HG02763 (cell line): ENCODE measurements around the gene KLHL29.

Experiments
- ATAC-seq: cut with Tn5 transposase; IDR thresholded peaks from one replicate; pipeline ENCODE4 v1.9.1; 2021; ENCODE audit warnings: mild to moderate bottlenecking, moderate library complexity; ENCODE audit not compliant: unreplicated experiment

Gene KLHL29

DNA sequence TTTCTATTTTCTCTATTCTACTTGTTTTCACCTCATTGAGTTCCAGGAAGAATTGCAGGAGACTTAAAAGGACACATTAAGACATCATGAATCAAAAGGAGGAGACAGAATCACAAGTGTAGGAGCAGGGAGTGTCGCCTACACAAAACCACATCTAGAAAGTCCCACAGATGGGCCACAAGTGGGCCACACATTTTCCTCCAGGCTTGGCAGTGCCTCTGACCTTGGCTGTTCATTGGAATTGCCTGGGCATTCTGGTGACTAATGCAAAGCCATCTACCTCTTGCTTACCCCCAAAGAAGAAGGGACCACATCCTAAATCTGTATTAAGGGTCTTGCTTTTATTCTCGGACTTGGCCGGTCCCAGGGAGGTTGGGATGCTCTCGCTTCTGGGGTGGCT lies 103.6 kb downstream of the KLHL29 start:
- ATAC-seq, result no peak

GRCh38 chr2:23489471-23490322 lies 104.7 kb downstream of the KLHL29 start:
- no peak for ATAC-seq

- no peak for ATAC-seq
Measured at GRCh38 chr2:23491591-23492336, 106.8 kb downstream of the KLHL29 start.

GRCh38 chr2:23492337-23492675 lies 107.3 kb downstream of the KLHL29 start:
- no peak for ATAC-seq

DNA sequence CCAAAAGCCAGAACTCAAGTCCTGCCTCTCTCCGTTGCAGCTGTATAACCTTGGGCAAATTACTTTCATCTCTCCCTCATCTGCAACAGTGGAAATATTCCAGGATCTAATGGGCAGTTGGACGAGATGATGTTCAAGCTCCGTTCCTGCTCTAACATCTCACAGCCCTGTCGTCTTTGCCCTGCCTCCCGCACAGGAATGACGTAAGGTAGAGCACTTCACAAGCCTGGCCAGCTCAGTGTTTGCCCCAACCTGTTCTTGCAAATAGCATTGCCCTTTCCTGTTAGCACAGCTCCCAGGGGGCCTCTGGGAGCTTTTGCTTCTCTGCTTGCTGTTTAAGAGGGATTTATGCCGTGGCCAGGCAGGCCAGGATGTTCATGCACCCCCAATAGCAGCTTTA lies 107.9 kb downstream of the KLHL29 start:
- ATAC-seq, result no peak

GRCh38 chr2:23493846-23494245 lies 108.9 kb downstream of the KLHL29 start:
- ATAC-seq, result no peak

DNA sequence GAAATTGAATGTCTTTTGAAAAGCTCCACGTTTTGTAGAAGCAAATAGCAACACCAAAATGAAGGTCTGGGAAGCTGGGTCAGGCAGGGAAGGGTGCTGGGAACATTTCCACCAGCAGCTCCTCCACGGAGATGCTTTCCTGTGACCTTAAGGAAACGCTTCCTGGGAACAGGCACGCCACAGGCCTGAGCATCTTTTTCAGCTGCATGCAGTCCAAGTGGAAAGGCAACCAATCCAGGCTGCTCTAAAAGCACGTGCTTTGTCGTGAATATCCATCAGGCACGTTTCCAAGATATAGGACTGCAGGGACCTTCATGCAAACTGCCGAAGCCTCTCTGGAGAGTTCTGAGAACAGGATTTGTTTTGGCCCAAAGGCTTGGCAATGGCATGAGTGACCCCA lies 109.3 kb downstream of the KLHL29 start:
- no peak for ATAC-seq

GRCh38 chr2:23495661-23496114 lies 110.7 kb downstream of the KLHL29 start:
- no peak for ATAC-seq

- no peak for ATAC-seq
Measured at GRCh38 chr2:23496456-23496855, 111.5 kb downstream of the KLHL29 start.

GRCh38 chr2:23497063-23497462 lies 112.1 kb downstream of the KLHL29 start:
- no peak for ATAC-seq

GRCh38 chr2:23497536-23497935 lies 112.6 kb downstream of the KLHL29 start:
- ATAC-seq, result no peak

GRCh38 chr2:23498943-23499342 lies 114.0 kb downstream of the KLHL29 start:
- no peak for ATAC-seq

DNA sequence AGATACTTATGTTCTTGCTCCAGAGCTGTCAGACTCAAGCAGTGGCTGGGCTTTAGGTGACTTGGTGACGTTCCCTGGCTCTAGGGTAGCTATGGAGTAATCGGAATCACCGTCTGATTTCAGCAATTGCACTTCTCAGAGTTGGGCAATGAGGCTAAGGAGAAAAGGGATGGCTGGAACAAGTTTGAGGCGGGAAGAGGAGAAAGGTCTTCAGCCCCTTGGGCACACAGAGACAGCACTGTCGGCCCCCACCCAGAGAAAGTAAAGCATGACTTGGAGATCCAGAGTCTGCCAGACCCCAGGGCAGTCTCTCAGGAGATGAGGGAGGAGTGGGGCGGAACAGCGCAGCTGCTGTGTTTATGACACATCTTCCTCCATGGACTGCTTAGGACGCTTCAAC lies 114.5 kb downstream of the KLHL29 start:
- no peak for ATAC-seq

DNA sequence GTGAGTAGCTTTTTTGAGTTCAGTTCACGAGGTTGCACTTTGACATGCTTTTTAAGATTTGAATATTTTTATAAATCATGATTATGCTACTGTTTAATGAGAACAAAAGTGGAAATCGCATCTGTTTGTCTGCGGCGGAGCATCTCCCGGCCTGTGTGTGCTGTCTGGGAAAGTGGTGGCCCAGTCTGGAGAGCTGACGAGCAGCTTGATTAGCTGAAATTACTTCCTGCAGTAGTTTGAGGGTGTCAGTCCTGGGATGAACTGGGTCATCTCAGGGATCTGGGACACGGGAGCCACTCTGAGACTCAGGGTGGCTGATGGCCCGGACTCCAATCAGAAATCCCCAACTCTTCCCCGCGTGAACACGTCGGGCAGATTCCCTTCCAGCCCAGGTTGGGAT lies 115.9 kb downstream of the KLHL29 start:
- no peak for ATAC-seq

DNA sequence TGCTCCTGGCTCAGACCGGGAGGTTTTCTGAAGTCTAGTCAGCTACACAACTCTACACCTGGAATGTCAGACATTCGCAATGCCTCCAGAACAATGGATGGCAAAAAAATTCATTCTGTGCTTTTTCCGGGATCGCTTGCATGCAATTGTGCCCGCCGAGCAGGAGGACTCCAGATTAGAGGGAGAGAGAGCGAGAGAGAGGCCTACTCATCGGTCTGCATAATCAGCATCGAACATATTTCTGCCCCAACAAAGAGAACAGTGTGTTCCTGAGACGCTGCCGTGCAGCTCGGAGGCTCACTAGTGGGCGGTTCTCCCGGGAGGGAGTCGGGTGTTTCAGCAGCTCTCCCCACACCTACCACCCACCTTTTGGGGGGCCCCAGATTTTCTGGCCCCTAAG lies 117.1 kb downstream of the KLHL29 start:
- no peak for ATAC-seq

GRCh38 chr2:23503097-23503496 lies 118.1 kb downstream of the KLHL29 start:
- ATAC-seq, result no peak

DNA sequence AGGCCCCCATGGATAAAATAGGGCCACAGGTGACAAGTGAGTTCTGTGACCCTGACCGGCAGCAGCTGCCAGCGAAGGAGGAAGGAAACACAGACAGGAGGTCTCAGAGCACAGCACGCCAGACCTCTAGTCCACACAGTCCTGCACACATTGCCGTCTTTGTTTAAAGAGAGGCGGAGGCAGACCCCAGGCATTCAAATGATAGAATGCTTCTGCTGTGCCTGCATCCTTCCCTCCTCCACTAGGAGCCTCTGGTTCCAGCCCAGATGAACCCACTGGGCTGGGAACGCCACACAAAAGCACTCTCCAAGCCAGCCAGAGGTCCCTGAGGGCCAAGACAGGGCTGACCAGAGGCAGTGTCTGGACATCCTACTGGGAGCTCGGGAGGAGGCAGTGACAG lies 118.7 kb downstream of the KLHL29 start:
- ATAC-seq, result no peak

DNA sequence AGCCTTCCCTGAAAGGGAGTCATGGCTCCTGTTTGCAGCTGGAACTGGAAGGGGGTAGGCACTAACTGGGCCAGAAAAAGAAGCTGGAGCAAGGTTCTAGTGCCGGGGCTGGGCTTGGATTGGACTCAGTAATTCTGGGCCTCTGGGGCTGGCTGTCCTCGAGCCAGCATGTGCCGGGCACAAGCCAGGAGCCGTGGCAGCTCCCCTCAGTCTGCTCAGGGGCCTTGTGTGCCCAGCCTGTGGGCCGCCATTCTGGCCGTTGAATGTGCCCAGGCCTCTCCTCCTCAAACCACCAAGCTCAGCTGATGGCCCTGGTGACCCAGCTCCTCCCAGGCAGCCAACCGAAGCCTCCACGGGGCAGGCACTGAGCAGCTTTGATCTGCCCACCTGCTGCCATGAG lies 119.6 kb downstream of the KLHL29 start:
- ATAC-seq, result no peak

DNA sequence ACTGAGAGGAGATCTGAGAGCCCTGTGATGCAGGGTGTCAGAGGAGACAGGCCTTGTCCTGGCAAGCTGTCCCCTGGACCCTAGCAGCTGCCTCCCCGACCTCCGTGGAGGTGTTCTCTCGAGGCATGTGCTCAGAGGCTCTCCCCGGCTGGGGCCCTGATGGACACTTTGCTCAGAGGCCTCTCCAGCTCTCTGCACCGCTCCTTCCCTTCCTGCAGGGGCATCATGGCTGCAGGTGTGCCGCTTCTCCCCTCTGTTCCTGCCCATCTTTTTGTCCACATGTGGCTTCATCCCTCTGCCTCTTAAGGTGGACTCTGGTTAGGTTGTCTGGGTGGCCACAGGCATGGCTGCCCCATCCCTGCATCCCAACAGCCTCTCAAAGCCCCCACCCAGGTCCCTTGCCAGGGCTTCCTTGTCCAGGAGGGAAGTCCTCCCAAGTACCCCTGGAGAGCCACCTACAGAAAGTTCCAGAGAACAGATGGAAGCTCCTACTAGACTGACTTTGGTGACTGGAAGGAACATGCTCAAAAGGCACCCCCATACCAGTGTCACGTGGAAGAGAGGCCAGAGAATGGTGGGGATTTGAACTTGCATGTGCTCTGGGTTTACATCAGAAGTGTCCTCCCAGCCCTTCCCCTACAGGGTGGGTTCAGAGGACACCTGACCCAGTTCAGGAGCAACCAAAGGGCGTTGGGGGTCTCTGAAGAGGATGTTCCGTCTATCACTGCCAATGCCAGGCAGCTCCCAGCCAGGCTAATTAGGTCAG lies 120.4 kb downstream of the KLHL29 start:
- no peak for ATAC-seq

GRCh38 chr2:23505984-23506380 lies 121.0 kb downstream of the KLHL29 start:
- ATAC-seq, result no peak

DNA sequence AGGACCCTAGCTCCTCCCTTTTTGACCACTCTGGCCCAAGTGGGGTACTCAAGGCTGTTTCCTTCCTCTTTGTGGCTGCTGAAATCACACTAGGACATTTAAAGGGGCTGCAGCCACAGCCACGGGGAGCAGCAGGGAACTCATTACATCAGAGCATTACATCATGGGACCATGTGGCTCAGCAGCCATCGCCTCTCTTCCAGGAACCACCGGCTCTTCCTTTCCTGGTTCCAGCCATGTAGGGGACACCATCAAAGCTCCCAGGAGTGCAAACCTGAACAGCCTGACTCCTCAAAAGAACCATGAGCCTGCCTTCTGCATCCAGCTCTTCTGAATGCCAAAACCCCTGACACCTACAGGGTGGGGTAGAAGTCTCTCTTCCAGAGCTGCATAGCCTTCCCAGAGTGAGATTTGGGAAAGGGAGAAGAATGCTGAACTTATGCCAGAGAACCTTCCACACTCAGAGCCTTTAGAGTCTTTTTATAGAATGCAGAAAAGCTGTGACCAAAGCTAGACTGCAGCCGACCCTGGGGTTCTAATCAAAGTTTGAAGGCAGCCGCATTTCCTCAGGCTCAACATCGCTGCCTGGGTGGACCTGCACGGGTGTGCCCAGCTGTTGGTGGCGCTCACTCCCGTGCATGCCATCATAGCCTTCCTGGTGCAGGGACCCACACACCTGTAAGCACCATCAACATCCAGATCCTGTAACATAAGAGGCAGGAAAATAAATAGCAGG lies 121.7 kb downstream of the KLHL29 start:
- ATAC-seq, result no peak
